HG02943 (cell line): Measurements from ENCODE around the gene MYH9.

Experiments
- ATAC-seq: cut with Tn5 transposase; IDR thresholded peaks from one replicate; pipeline ENCODE4 v1.9.1; 2021; ENCODE audit warnings: mild to moderate bottlenecking, low read depth, moderate library complexity; ENCODE audit not compliant: unreplicated experiment

The MYH9 gene

DNA sequence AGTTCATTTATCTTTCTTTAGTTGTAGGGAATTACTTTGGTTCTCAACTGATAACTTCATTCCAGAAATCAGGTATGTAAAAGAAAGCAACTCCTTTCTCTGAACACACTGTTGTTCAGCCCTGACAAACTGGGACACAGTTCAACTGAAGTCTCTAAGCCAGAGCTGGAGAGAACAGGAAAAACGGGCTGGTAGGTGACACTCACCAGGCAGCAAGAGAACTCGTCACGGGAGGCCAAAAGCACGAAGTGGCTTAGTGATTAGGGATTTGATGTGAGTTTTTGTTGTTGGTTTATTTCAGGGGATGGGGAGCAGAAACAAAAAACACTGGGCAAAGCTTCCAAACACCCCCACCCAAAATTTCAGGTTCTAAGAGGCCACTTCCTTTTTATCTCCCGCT lies 54.1 kb downstream of the MYH9 start:
- ATAC-seq: no peak

GRCh38 chr22:36332623-36333332 lies 55.0 kb downstream of the MYH9 start:
- no peak for ATAC-seq

DNA sequence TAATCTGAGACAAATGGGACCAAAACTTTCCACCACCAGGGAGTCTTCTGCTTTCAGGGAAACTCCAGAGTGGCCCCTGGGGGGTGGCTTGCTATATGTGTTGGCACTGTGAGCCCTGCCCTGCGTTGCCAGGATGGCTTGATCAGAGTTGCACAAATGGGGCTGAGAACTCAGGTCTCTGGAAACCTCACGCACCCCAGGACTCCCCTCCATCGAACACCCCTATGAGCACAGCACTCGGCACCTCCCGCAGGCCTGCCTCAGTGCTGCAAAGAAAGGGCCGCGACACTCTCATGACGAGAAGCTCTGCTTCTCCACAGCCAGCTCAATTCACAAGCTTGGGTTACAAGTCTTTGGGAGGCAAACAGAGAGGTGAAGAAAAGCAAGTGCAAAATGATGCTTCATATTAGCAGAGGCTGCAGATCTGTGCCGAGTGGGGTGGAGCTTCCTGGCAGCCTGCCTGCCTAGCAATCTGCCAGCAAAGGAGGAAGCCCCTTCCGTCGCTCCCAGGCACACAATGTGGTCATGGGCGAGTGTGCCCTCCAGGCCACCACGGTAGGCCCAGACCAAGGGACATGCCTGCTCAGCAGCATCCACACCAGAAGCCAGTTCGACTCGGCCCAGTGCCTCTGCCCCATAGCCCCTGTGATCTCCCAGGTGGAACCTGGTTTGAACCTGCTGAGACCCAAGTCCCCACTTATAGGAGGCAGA lies 55.7 kb downstream of the MYH9 start:
- no peak for ATAC-seq

DNA sequence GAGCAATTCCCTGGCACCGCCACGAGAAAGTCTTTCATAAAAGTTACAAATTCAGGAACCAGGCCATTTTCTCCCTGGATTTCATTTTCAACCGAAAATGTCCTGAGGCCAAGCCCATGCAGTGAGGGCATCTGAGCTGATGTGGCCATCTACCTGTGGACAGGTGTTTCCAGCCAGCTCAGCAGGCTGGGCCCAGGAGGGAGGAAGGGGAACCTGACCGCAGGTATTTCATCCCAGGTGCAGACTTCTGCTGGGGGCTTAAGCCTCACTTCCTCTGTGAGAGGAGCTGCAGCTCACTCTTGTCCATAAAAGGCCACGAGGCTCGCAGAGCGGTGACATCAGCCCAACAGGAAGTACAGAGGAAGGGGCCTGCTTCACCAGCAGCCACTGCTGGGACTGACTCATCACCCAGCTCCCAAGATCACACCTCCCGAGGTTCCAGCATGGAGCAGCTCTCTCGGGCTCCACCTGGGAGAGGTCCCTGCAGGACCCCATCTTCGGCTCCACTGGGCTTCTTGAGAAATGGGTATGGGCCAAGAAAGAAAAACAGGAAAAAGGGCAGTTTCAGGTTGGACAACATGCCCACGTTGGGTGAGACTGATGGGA lies 56.4 kb downstream of the MYH9 start:
- ATAC-seq: no peak

DNA sequence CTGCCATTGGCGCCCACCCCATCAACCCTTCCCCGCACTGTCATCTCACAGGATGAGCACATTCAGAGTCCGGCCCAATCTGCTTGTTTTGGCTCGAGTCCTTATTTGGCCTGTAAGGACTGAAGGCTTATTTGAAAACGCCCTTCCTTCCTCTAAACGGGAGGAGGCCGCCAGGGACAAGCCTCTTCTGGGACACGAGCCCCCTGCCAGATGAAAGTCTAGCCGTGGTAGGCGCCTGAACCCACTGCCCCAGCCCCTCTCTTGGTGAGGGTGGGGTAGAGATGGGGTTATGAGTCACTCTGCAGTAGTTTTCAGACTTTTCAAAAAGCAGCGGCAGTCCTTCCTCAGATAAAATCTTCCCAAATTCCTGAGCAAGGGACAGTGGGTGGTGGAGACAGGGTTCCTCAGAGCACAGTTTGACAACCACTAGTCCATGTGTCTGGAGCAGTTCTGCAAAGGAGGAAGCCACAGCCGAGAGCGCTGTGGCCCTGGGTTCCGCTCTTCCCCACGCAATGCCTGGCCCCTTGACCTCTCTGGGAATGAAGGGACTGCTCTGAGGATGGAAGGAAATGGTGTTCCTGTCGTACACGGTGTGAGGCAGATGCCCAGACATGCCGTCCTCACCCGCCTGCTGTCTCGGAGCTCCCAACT lies 57.0 kb downstream of the MYH9 start:
- ATAC-seq: no peak

- no peak for ATAC-seq
These were observed 57.6 kb downstream of the MYH9 start for GRCh38 chr22:36330127-36330526.

GRCh38 chr22:36329254-36330078 lies 58.3 kb downstream of the MYH9 start:
- no peak for ATAC-seq

- no peak for ATAC-seq
These were observed 59.0 kb downstream of the MYH9 start for GRCh38 chr22:36328635-36329253.

- ATAC-seq: no peak
These were observed 59.7 kb downstream of the MYH9 start for GRCh38 chr22:36327922-36328551.

DNA sequence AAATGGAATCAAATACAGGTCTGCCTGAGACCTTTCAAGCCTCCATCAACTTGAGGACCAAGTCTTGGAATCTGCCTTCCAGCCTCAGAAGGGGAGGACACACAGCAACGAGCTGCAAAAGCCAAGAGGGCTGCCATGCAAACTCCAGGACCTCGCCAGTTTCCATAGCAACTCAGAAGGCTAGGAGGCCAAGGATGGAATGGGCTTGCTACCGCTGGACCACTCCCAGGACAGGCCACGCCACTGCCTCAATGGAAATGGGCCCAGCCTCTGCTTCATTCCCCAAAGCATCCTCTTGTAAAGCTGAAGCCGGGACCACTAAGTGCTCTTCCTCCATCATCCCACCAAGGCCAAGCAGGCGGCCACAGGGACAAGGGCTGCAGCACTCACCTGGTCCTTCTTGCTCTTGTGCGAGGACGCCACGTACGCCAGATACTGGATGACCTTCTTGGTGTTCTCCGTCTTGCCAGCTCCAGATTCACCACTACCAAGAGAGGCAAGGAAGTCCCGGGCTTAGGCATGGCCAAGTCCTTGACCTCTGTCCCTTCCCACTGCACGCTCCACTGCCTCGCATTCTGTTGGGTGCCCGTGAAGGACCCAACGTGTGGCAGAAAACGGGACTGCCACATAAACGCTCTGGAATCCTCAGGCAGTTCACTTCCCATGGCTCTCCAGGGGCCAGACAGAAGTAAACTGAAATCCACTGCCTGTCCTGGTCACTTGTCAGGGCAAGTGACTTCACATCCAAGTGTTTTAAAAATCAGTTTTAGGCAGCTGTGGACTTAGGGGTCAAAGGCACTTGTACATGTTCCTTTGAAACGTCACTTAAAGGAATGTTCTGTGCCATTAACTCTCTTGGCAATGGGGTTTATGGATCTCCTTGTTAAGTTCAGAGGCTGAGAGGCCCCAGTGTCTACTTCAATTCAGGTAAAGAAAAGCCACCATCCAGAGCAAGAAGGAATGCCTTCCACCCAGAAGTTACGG lies 61.3 kb downstream of the MYH9 start:
- no peak for ATAC-seq

- ATAC-seq: no peak
These were observed 62.4 kb downstream of the MYH9 start for GRCh38 chr22:36325154-36326031.

- ATAC-seq: no peak
These were observed 63.4 kb downstream of the MYH9 start for GRCh38 chr22:36324414-36324813.

DNA sequence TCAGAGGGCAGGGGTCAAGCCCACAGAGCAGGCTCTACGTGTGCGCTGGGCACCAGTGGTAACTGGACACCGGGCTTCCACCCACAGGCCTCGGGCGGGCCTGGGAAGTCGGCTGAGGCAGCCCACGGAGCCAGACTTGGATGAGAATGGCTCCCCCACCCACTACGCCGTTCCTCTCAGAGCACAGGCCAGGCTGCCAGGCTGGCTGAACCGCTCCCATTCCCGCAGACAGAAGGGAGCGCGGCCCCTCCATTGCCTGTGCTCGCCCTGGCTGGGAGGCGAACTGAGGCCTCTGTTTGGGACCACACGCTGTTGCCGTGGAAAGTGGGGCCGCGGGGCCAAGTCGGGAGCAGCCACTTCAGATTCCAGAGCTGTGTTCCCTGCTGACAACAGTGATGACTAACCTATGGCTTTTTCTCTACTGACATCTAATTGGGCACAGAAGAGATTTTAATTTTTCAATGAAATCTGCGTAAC lies 63.9 kb downstream of the MYH9 start:
- no peak for ATAC-seq

GRCh38 chr22:36323182-36323854 lies 64.4 kb downstream of the MYH9 start:
- no peak for ATAC-seq

GRCh38 chr22:36322602-36322915 lies 65.2 kb downstream of the MYH9 start:
- no peak for ATAC-seq

- no peak for ATAC-seq
These were observed 65.8 kb downstream of the MYH9 start for GRCh38 chr22:36321797-36322601.
